ENCODE measurements around the gene AAMP.

AAMP gene

DNA sequence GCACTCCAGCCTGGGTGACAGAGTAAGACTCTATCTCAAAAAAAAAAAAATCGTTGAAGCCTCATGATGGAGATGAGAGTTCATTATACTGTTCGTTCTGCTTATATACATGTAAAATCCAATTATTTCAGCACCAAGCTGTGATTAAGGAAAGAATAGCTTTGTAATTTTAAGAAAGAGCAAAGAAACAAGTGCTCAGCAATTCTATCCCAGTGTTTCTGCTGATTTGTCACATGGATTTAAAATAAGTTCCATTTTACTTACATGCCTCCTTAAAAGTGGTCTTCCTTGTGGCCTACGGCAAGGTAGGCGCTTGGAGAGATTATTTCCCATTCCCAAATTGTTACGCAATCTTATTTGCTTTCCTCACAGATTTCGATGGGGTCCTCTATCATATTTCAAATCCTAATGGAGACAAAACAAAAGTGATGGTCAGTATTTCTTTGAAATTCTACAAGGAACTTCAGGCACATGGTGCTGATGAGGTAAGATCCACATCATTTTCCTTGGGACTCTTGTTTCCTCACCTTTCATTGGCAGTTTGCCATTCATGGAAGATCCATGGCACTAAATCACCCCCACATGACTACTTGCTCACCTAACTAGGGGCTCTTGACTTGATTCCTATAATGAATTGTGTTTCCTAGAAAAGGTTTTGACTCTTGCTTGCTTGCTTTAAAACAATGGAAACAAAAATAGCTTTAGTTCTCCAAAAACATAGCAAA is 41.4 kb downstream of the AAMP start:
- H3K4me3 ChIP-seq (ENCODE audit: low read depth, low read length), result peak overlapping the region; percentile 12
- TF ChIP-seq, protein P1, sequence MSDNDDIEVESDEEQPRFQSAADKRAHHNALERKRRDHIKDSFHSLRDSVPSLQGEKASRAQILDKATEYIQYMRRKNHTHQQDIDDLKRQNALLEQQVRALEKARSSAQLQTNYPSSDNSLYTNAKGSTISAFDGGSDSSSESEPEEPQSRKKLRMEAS (IDR thresholded peaks at IDR 0.05; ENCODE audit: low read depth, low read length), result no peak
- TF ChIP-seq POLR2A (IDR thresholded peaks at IDR 0.05; ENCODE audit: extremely low read depth, insufficient read length) (no peak), MYC (IDR thresholded peaks at IDR 0.05; ENCODE audit: low read depth, low read length) (0 out of 2 replicates have a peak, but pooled peaks have one; percentile 18)
- TF ChIP-seq, protein P2, sequence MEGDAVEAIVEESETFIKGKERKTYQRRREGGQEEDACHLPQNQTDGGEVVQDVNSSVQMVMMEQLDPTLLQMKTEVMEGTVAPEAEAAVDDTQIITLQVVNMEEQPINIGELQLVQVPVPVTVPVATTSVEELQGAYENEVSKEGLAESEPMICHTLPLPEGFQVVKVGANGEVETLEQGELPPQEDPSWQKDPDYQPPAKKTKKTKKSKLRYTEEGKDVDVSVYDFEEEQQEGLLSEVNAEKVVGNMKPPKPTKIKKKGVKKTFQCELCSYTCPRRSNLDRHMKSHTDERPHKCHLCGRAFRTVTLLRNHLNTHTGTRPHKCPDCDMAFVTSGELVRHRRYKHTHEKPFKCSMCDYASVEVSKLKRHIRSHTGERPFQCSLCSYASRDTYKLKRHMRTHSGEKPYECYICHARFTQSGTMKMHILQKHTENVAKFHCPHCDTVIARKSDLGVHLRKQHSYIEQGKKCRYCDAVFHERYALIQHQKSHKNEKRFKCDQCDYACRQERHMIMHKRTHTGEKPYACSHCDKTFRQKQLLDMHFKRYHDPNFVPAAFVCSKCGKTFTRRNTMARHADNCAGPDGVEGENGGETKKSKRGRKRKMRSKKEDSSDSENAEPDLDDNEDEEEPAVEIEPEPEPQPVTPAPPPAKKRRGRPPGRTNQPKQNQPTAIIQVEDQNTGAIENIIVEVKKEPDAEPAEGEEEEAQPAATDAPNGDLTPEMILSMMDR (IDR thresholded peaks at IDR 0.05; ENCODE audit: low read depth, low read length), result no peak
- peak; percentile 36 for DNase-seq (ENCODE audit: low read depth)

DNA sequence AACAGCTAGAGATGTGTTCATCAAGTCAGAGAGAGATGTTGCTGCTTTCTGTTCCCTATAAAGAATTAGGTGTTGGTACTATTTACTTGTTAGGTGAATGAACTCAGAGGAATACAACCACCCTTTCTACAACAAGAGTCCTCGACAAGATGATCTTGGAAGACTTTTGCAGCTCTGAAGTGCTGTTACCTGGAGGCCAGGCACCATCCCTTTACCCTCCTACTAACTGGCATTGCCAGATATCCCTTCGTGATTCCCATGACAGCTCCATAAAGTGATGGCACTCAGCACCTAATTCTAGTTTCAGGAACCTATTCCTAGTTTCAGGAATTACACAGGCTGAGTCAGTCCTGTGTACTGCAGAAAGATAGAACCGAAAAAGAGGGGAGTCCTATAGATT is 43.0 kb downstream of the AAMP start:
- TF ChIP-seq, protein P1 (IDR thresholded peaks at IDR 0.05; ENCODE audit: low read depth, low read length), result no peak
- TF ChIP-seq POLR2A (IDR thresholded peaks at IDR 0.05; ENCODE audit: extremely low read depth, insufficient read length), result no peak
- TF ChIP-seq, protein P2 (IDR thresholded peaks at IDR 0.05; ENCODE audit: low read depth, low read length), result no peak
- TF ChIP-seq MYC (IDR thresholded peaks at IDR 0.05; ENCODE audit: low read depth, low read length), result no peak
- no peak for DNase-seq (ENCODE audit: low read depth)
- no peak overlapping the region for H3K4me3 ChIP-seq (ENCODE audit: low read depth, low read length)

DNA sequence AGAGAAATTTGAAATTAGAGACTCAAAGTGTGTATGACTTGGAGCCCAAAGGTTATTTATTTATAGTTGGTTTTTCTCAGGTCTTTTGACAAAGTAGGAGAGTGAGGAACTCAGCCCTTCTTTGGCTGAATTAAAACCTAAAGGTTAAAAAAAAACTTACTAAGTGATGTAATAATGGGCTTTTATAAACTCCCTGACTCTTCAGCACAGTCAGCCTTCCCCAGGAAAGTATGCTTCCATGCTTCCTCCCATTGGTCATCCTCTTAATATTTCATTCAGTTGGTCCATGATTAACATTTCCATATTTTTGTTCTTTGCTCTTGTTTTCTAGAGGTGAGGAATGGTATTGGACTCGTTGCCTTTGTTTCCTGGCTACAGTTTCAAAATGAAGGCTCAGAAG is 45.8 kb downstream of the AAMP start:
- no peak for DNase-seq (ENCODE audit: low read depth)
- TF ChIP-seq, protein P2 (IDR thresholded peaks at IDR 0.05; ENCODE audit: low read depth, low read length), result no peak
- TF ChIP-seq MYC (IDR thresholded peaks at IDR 0.05; ENCODE audit: low read depth, low read length), result no peak
- TF ChIP-seq, protein P1 (IDR thresholded peaks at IDR 0.05; ENCODE audit: low read depth, low read length), result no peak
- TF ChIP-seq POLR2A (IDR thresholded peaks at IDR 0.05; ENCODE audit: extremely low read depth, insufficient read length), result no peak

DNA sequence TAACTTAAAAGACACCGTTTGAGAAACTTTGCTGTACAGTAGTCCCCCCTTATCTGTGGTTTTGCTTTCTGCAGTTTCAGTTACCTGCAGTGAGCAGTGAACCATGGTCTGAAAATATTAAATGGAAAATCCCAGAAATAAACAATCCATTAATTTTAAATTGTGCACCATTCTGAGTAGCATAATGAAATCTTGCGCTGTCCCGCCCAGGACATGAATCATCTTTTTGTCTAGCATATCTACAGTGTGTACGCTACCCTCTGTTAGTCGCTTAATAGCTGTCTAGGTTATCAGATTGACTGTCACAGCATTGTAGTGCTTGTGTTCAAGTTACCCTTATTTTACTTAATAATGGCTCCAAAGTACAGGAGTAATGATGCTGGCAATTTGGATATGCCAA is 46.9 kb downstream of the AAMP start:
- no peak for TF ChIP-seq POLR2A (IDR thresholded peaks at IDR 0.05; ENCODE audit: extremely low read depth, insufficient read length)
- TF ChIP-seq, protein P1 (IDR thresholded peaks at IDR 0.05; ENCODE audit: low read depth, low read length), result no peak
- TF ChIP-seq MYC (IDR thresholded peaks at IDR 0.05; ENCODE audit: low read depth, low read length), result no peak
- TF ChIP-seq, protein P2 (IDR thresholded peaks at IDR 0.05; ENCODE audit: low read depth, low read length), result no peak
- peak overlapping the region; percentile 29 for H3K4me3 ChIP-seq (ENCODE audit: low read depth, low read length)
- no peak for DNase-seq (ENCODE audit: low read depth)

More for the DNA sequence above, 45.8 kb downstream of the AAMP start:
- peak overlapping the region; percentile 29 for H3K4me3 ChIP-seq (ENCODE audit: low read depth, low read length)

DNA sequence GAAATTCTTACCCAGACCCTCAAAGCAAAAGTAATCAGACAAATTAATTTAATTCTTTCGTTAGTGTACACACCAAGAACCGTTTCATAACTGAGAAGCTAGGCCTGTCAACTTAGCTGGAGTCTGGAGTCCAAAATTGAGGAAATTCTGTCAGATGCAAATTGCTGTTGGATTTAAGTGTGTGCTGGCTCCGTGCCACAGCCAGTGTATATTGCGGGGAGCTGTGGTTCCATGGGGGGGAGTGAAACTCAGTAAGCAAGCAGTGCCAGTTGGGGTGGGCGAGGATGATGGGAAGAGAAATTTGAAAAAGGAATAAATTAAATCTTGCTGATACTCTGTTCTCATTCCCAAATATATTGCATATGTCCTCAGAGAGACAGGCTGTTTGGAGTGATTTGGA is 48.9 kb downstream of the AAMP start:
- peak overlapping the region; percentile 98 for H3K4me3 ChIP-seq (ENCODE audit: low read depth, low read length)
- TF ChIP-seq, protein P2 (IDR thresholded peaks at IDR 0.05; ENCODE audit: low read depth, low read length), result no peak
- TF ChIP-seq, protein P1 (IDR thresholded peaks at IDR 0.05; ENCODE audit: low read depth, low read length), result no peak
- no peak for TF ChIP-seq MYC (IDR thresholded peaks at IDR 0.05; ENCODE audit: low read depth, low read length)
- no peak for TF ChIP-seq POLR2A (IDR thresholded peaks at IDR 0.05; ENCODE audit: extremely low read depth, insufficient read length)
- DNase-seq (ENCODE audit: low read depth), result no peak

Data from NB4 (cell line).